Measurements from ENCODE around the gene FMOD. TPM values are rescaled to one million over a fixed set of nuclear protein-coding genes. Genes with fewer than 3 reads are reported as not detected.
A peak's percentile ranks its signal among the peaks of the same experiment; 100 is the strongest.

The FMOD gene
- total RNA-seq, 4 donors from 2014 or later: 50.6 to 179 (median 90.4) TPM

DNA sequence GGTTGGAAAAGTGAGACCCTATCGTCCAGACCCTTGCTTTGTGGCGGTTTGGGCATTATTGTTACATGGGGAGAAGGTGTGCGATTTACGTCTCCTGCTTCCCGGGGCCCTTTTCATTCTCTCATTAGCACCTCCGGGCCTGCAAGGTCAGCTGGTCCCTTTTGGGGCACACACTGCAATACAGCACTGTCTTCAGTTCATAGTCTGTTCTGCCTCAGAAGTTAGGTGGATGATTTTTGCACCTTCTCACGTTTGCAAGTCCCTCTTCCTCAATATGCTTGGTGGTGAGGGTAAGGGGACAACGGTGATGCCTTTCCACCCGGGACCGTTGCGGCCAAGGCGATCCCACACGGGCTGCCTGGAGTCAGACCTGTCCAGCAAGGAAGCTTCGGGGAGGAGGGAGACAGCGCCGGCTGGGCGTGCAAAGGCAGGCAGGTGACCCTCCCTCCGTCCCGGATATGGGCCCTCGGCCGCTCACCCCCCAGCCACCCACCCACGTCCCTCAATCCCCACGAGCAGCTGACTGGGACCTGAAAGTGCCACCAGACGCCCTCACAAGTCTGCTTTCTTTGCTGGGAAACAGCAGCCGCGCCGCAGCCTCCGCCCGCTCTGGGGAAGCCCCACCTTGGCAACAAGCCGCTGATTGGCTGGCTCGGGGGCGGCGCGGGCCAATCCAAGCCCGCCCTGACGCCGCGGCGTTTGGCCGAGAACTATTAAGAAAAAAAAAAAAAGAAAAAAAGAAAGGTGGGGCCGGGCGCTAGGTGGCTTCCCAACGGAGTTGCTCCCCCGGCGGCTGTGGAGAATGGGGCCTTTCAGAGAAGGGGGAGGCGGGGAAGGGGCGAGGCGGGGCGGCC, 23.9 kb downstream of the FMOD start:
- peak; percentile 80 for ATAC-seq (ENCODE audit: low FRiP score)
- TF ChIP-seq CTCF (IDR thresholded peaks at IDR 0.05): no peak
- peak; percentile 73 for DNase-seq (ENCODE audit: low spot score)

GRCh38 chr1:203325418-203326091, 25.4 kb downstream of the FMOD start:
- ATAC-seq (ENCODE audit: low FRiP score): no peak
- DNase-seq (ENCODE audit: low spot score): no peak
- no peak for TF ChIP-seq CTCF (IDR thresholded peaks at IDR 0.05)

DNA sequence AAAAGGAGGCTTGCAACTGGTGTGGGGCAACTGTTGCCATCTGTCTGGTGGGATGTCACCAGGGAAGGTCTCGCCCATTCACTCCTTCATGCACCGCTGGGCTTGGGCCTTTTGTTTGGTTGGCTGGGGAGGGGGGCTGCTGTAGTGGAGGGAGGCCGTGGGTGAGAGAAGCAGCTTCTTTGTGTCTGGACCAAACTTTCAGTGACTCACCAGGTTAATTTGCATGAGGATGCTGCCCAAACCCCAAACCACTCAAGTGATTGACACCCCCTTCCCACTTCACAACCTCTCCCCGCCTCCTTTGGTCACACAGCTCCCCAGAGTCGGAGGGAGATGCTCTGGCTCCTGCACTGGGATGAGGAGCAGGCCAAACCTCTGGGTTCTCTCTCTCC, 25.9 kb downstream of the FMOD start:
- no peak for DNase-seq (ENCODE audit: low spot score)
- no peak for ATAC-seq (ENCODE audit: low FRiP score)
- TF ChIP-seq CTCF (IDR thresholded peaks at IDR 0.05): no peak

GRCh38 chr1:203324105-203325025, 26.6 kb downstream of the FMOD start:
- no peak for TF ChIP-seq CTCF (IDR thresholded peaks at IDR 0.05)
- no peak for ATAC-seq (ENCODE audit: low FRiP score)
- no peak for DNase-seq (ENCODE audit: low spot score)

GRCh38 chr1:203323587-203323986, 27.3 kb downstream of the FMOD start:
- no peak for ATAC-seq (ENCODE audit: low FRiP score)
- DNase-seq (ENCODE audit: low spot score): no peak
- no peak for TF ChIP-seq CTCF (IDR thresholded peaks at IDR 0.05)

GRCh38 chr1:203322500-203323179, 28.3 kb downstream of the FMOD start:
- DNase-seq (ENCODE audit: low spot score) (no peak), ATAC-seq (ENCODE audit: low FRiP score) (no peak)
- TF ChIP-seq CTCF (IDR thresholded peaks at IDR 0.05): no peak

Data from omental fat pad (tissue), 4 donors.